Measurements from ENCODE around the gene STT3B. TPM values are rescaled to one million over a fixed set of nuclear protein-coding genes. Genes with fewer than 3 reads are reported as not detected.
"Not testable (repeated sequence)": the region's sequence is repeated elsewhere in the genome, so short reads cannot be mapped to it uniquely, and the experiment has no call there.

The STT3B gene
- total RNA-seq, 1 experiment from 2014 or later = 202 TPM

- Mint-ChIP-seq H3K4me3 (ENCODE audit: low read depth, unreplicated experiment) (no peak overlapping the region), H3K27ac (ENCODE audit: unreplicated experiment) (no peak overlapping the region), H3K27me3 (ENCODE audit: unreplicated experiment) (peaks cover 19% of the 10 kb centered on the region), H3K36me3 (ENCODE audit: insufficient read depth, unreplicated experiment) (no peaks in the 10 kb centered on the region), H3K4me1 (ENCODE audit: low read depth, unreplicated experiment) (no peaks in the 10 kb centered on the region), H3K9me3 (ENCODE audit: low read depth, unreplicated experiment) (no peaks in the 10 kb centered on the region)
- no TSS peak for BruUV-seq (replicated peaks)
- intact Hi-C loops (cut with micrococcal nuclease; ENCODE audit: unreplicated experiment) = no loop called here
- no peak for DNase-seq
- TF ChIP-seq CTCF (IDR thresholded peaks at IDR 0.05; ENCODE audit: unreplicated experiment) = no peak
- CTCF ChIA-PET = no interaction called here
Measured at GRCh38 chr3:31503456-31503855, 29.3 kb upstream of the STT3B start.

DNA sequence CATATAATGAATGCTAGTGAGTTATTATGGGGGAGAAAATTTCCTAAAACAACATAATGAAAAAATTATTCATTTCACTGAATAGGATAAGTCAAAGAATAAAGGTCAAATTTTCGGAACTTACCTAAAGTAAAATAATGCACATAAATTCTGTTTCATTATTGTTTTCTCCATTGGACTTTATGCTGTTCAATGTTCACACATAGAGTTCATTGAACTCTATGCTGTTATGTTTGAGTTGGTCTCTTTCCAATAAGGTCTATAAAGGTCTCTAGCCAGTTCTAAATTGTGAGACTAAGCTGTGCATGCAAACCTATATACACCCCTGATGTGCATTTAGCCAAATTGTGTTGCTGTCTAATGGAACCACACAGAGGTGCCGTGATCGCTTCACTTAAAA lies 28.5 kb upstream of the STT3B start:
- no TSS peak for BruUV-seq (replicated peaks)
- H3K27ac Mint-ChIP-seq (ENCODE audit: unreplicated experiment) = no peak overlapping the region
- H3K4me3 Mint-ChIP-seq (ENCODE audit: low read depth, unreplicated experiment) = no peak overlapping the region
- CTCF ChIA-PET = no interaction called here
- peaks cover 27% of the 10 kb centered on the region for H3K27me3 Mint-ChIP-seq (ENCODE audit: unreplicated experiment)
- no peaks in the 10 kb centered on the region for H3K36me3 Mint-ChIP-seq (ENCODE audit: insufficient read depth, unreplicated experiment)
- H3K4me1 Mint-ChIP-seq (ENCODE audit: low read depth, unreplicated experiment) = no peaks in the 10 kb centered on the region
- DNase-seq = no peak
- H3K9me3 Mint-ChIP-seq (ENCODE audit: low read depth, unreplicated experiment) = no peaks in the 10 kb centered on the region
- intact Hi-C loops (cut with micrococcal nuclease; ENCODE audit: unreplicated experiment) = no loop called here
- TF ChIP-seq CTCF (IDR thresholded peaks at IDR 0.05; ENCODE audit: unreplicated experiment) = no peak

GRCh38 chr3:31505371-31506048 lies 27.2 kb upstream of the STT3B start:
- DNase-seq = no peak
- intact Hi-C loops (cut with micrococcal nuclease; ENCODE audit: unreplicated experiment) = no loop called here
- Mint-ChIP-seq H3K4me3 (ENCODE audit: low read depth, unreplicated experiment) (no peak overlapping the region), H3K9me3 (ENCODE audit: low read depth, unreplicated experiment) (no peaks in the 10 kb centered on the region), H3K4me1 (ENCODE audit: low read depth, unreplicated experiment) (no peaks in the 10 kb centered on the region), H3K36me3 (ENCODE audit: insufficient read depth, unreplicated experiment) (no peaks in the 10 kb centered on the region), H3K27me3 (ENCODE audit: unreplicated experiment) (peaks cover 32% of the 10 kb centered on the region), H3K27ac (ENCODE audit: unreplicated experiment) (no peak overlapping the region)
- no TSS peak for BruUV-seq (replicated peaks)
- CTCF ChIA-PET = interaction anchor here (0.6 kb wide), 2 partner anchors 60 to 351 kb away, joined by 3 to 6 read pairs; no protein-coding TSS in a partner anchor
- no peak for TF ChIP-seq CTCF (IDR thresholded peaks at IDR 0.05; ENCODE audit: unreplicated experiment)

GRCh38 chr3:31506515-31506914 lies 26.2 kb upstream of the STT3B start:
- DNase-seq; H3K4me3 Mint-ChIP-seq (ENCODE audit: low read depth, unreplicated experiment); CTCF ChIA-PET; BruUV-seq (replicated peaks); intact Hi-C loops (cut with micrococcal nuclease; ENCODE audit: unreplicated experiment); H3K27ac Mint-ChIP-seq (ENCODE audit: unreplicated experiment); H3K9me3 Mint-ChIP-seq (ENCODE audit: low read depth, unreplicated experiment); H3K4me1 Mint-ChIP-seq (ENCODE audit: low read depth, unreplicated experiment); H3K36me3 Mint-ChIP-seq (ENCODE audit: insufficient read depth, unreplicated experiment): not testable (repeated sequence)
- H3K27me3 Mint-ChIP-seq (ENCODE audit: unreplicated experiment) = peaks cover 32% of the 10 kb centered on the region

GRCh38 chr3:31508452-31509146 lies 24.1 kb upstream of the STT3B start:
- H3K36me3 Mint-ChIP-seq (ENCODE audit: insufficient read depth, unreplicated experiment) = no peaks in the 10 kb centered on the region
- no peaks in the 10 kb centered on the region for H3K4me1 Mint-ChIP-seq (ENCODE audit: low read depth, unreplicated experiment)
- intact Hi-C loops (cut with micrococcal nuclease; ENCODE audit: unreplicated experiment) = no loop called here
- no peak for TF ChIP-seq CTCF (IDR thresholded peaks at IDR 0.05; ENCODE audit: unreplicated experiment)
- no peak overlapping the region for H3K4me3 Mint-ChIP-seq (ENCODE audit: low read depth, unreplicated experiment)
- CTCF ChIA-PET = interaction anchor here (0.6 kb wide), 1 partner anchor 1400 kb away, joined by 3 read pairs; no protein-coding TSS in a partner anchor
- no peak overlapping the region for H3K27ac Mint-ChIP-seq (ENCODE audit: unreplicated experiment)
- BruUV-seq (replicated peaks) = no TSS peak
- peaks cover 32% of the 10 kb centered on the region for H3K27me3 Mint-ChIP-seq (ENCODE audit: unreplicated experiment)
- no peak for DNase-seq
- H3K9me3 Mint-ChIP-seq (ENCODE audit: low read depth, unreplicated experiment) = no peaks in the 10 kb centered on the region

All from Calu3 (cell line).